Measurements from ENCODE around the gene APMAP.

The APMAP gene

GRCh38 chr20:24970754-24971153 lies 21.8 kb downstream of the APMAP start:
- no peak for TF ChIP-seq CTCF (IDR thresholded peaks at IDR 0.05; ENCODE audit: low read depth, low read length, missing control alignments)
- in situ Hi-C loops (cut with HindIII; ENCODE audit: low sequenced_read_pairs): no loop called here
- no peak overlapping the region for H3K4me3 ChIP-seq (ENCODE audit: low read depth, low read length)
- no peak for DNase-seq (ENCODE audit: low read depth)

GRCh38 chr20:24970030-24970553 lies 22.5 kb downstream of the APMAP start:
- in situ Hi-C loops (cut with HindIII; ENCODE audit: low sequenced_read_pairs): no loop called here
- no peak for TF ChIP-seq CTCF (IDR thresholded peaks at IDR 0.05; ENCODE audit: low read depth, low read length, missing control alignments)
- no peak overlapping the region for H3K4me3 ChIP-seq (ENCODE audit: low read depth, low read length)
- DNase-seq (ENCODE audit: low read depth): no peak

- in situ Hi-C loops (cut with HindIII; ENCODE audit: low sequenced_read_pairs): no loop called here
- DNase-seq (ENCODE audit: low read depth): no peak
- no peak overlapping the region for H3K4me3 ChIP-seq (ENCODE audit: low read depth, low read length)
- no peak for TF ChIP-seq CTCF (IDR thresholded peaks at IDR 0.05; ENCODE audit: low read depth, low read length, missing control alignments)
These were observed 23.1 kb downstream of the APMAP start for GRCh38 chr20:24969186-24970029.

- no peak for TF ChIP-seq CTCF (IDR thresholded peaks at IDR 0.05; ENCODE audit: low read depth, low read length, missing control alignments)
- no peak overlapping the region for H3K4me3 ChIP-seq (ENCODE audit: low read depth, low read length)
- no peak for DNase-seq (ENCODE audit: low read depth)
- in situ Hi-C loops (cut with HindIII; ENCODE audit: low sequenced_read_pairs): no loop called here
These were observed 24.2 kb downstream of the APMAP start for GRCh38 chr20:24968278-24968800.

GRCh38 chr20:24966317-24967012 lies 26.1 kb downstream of the APMAP start:
- TF ChIP-seq CTCF (IDR thresholded peaks at IDR 0.05; ENCODE audit: low read depth, low read length, missing control alignments): no peak
- DNase-seq (ENCODE audit: low read depth): no peak
- no peak overlapping the region for H3K4me3 ChIP-seq (ENCODE audit: low read depth, low read length)
- in situ Hi-C loops (cut with HindIII; ENCODE audit: low sequenced_read_pairs): no loop called here

GRCh38 chr20:24965065-24965919 lies 27.3 kb downstream of the APMAP start:
- DNase-seq (ENCODE audit: low read depth): no peak
- in situ Hi-C loops (cut with HindIII; ENCODE audit: low sequenced_read_pairs): no loop called here
- TF ChIP-seq CTCF (IDR thresholded peaks at IDR 0.05; ENCODE audit: low read depth, low read length, missing control alignments): no peak
- H3K4me3 ChIP-seq (ENCODE audit: low read depth, low read length): no peak overlapping the region
